Skeletal muscle tissue (tissue), 4 donors: ENCODE measurements around the gene FAF2. TPM values are rescaled to one million over a fixed set of nuclear protein-coding genes. Genes with fewer than 3 reads are reported as not detected.

Experiments used
- H3K27ac ChIP-seq: one replicate; pipeline ENCODE4 v1.7.0; 2013; ENCODE audit warnings: mild to moderate bottlenecking, low read depth, low read length, inconsistent platforms
- H3K27me3 ChIP-seq, 3 donors: one replicate each; pipeline ENCODE4 v1.7.0; 2013; ENCODE audit warnings: low read length in 3 of 3; ENCODE audit not compliant: control insufficient read depth in 3 of 3, insufficient read depth in 3 of 3
- H3K36me3 ChIP-seq, 3 donors: one replicate each; pipeline ENCODE4 v1.7.0; 2013; ENCODE audit warnings: low read length in 3 of 3; ENCODE audit not compliant: control insufficient read depth in 3 of 3, insufficient read depth in 3 of 3
- H3K4me1 ChIP-seq, 3 donors: one replicate each; pipeline ENCODE4 v1.7.0; 2013; ENCODE audit warnings: low read length in 3 of 3, mild to moderate bottlenecking in 3 of 3; ENCODE audit not compliant: control insufficient read depth in 3 of 3, insufficient read depth in 3 of 3
- H3K4me3 ChIP-seq, 3 donors: one replicate each; pipeline ENCODE4 v1.7.0; 2013; ENCODE audit warnings: low read length in 3 of 3
- H3K9ac ChIP-seq, 3 donors: one replicate each; pipeline ENCODE4 v1.7.0; 2013; ENCODE audit warnings: low read length in 3 of 3, mild to moderate bottlenecking in 3 of 3, moderate library complexity in 2 of 3, low read depth in 1 of 3
- H3K9me3 ChIP-seq, 3 donors: one replicate each; pipeline ENCODE4 v1.7.0; 2013; ENCODE audit warnings: low read length in 3 of 3; ENCODE audit not compliant: control insufficient read depth in 3 of 3
- total RNA-seq: library from RNA; depleted of rRNA; stranded (reverse); fragments of >200 nt; gene quantifications from one replicate; pipeline ENCODE4 v1.2.3, GENCODE V29; 2014
- donor health status: Osteomylitis.

The FAF2 gene
- total RNA-seq, 1 donor from 2014 or later = 24.0 TPM

DNA sequence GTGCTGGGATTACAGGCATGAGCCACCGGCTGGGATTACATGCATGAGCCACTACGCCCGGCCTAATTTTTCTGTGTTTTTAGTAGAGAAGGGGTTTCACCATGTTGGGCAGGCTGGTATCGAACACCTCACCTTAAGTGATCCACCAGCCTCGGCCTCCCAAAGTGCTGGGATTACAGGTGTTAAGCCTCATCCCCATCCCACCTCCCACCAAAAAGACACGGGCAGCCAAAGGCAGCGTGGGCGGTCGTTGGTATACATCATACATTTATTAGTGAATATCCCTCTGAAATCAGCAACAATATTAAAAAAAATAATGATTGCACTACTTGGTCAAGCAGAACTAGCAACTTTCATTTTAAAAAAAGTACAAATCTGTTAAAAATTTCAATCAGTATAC lies 78.3 kb downstream of the FAF2 start:
- H3K4me3 ChIP-seq = no peak overlapping the region
- H3K9ac ChIP-seq = no peak overlapping the region
- no peaks in the 10 kb centered on the region for H3K9me3 ChIP-seq
- no peaks in the 10 kb centered on the region for H3K27me3 ChIP-seq
- peaks cover 3 to 10% (median 6%) of the 10 kb centered on the region in 3 donors for H3K4me1 ChIP-seq
- no peak overlapping the region for H3K27ac ChIP-seq
- peaks cover 26 to 35% (median 28%) of the 10 kb centered on the region in 3 donors for H3K36me3 ChIP-seq

DNA sequence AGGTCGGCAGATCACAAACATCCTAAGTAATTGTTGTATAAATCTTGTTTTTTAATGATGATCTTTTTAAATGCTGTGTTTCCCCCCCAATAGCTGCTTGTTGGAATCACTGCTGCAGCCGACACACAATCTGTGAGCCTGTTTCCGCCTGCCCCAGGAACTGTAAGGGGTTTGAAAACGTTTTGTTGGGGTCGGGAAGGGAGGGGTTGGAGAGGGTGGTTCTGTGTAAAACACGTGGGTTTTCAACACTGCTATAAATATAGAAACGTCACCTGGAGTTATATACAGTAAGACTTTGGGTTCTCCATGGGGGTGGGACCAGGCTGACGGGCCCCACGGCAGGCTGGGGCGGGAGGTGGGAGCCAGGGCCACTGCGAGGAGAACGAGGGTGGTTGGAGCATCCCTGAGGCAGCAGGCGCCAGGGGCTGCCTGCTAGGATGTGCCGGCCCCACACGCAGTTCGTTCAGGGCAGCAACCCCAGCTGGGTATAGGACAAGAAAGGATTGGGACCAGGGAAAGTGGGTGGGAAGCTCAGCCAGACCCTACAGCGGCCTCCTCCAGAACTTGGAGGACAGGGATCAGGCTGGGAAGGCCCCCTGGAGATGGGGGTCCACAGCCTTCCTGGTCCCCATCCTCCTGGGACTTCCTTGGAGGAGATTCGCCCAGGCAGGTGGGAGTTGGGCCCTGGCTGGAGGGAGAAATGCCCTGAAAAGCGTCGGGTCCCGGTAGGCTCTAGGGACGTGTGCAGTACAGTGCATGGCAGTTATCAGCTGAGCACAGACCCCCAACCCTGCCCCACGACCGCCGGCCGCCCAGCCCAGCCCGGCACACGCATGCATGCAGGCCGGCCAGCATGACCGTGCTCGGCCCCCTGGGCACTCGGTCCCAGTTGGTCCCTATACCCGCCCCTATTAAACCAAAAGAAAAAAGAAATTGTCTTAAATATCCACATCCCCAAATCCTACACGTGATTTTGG lies 79.3 kb downstream of the FAF2 start:
- H3K9me3 ChIP-seq = no peaks in the 10 kb centered on the region
- H3K27me3 ChIP-seq = no peaks in the 10 kb centered on the region
- H3K4me3 ChIP-seq = no peak overlapping the region
- peaks cover 7 to 10% (median 10%) of the 10 kb centered on the region in 3 donors for H3K4me1 ChIP-seq
- H3K9ac ChIP-seq = no peak overlapping the region
- peaks cover 27 to 40% (median 33%) of the 10 kb centered on the region in 3 donors for H3K36me3 ChIP-seq
- no peak overlapping the region for H3K27ac ChIP-seq

DNA sequence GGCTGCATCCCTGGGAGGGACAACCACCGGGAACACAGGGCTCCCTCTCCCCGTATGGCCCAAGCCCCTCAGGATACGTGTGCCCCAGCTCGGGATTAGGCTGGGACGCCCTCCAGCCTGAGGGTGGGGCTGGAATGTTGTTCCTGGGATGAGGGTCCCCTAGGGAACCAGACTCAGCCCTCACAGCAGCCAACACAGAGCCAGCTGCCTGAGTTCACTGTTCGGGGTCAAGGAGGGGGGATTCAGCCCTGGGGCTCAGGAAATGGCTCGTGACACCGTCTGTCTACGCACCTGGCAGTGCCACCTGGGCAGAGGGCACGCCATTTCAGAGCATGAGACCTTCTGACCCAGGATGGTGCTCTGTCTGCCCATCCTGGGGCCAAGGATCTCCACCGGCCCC lies 80.1 kb downstream of the FAF2 start:
- Histone ChIP-seq H3K4me1 (peaks cover 14 to 17% (median 17%) of the 10 kb centered on the region in 3 donors), H3K27me3 (no peaks in the 10 kb centered on the region), H3K9ac (no peak overlapping the region), H3K27ac (no peak overlapping the region), H3K9me3 (no peaks in the 10 kb centered on the region), H3K36me3 (peaks cover 27 to 40% (median 36%) of the 10 kb centered on the region in 3 donors), H3K4me3 (no peak overlapping the region)

DNA sequence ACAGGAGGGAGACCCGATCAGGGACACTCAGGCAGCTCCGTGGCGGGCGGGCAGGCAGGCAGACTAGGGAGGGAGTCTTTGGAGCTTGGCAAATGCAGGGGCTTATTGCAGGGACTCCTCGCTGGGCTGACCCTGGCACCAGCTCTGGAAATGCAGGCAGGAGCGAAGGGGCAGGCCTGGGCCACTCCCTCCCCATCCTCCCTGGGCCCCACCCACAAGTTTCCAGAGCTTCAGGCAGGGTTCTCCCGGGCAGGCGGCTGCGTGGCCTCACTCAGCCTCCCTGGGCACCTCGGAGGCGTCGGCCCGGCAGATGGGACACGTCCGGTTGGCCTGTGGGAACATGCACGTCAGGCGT lies 80.6 kb downstream of the FAF2 start:
- Histone ChIP-seq H3K4me1 (peaks cover 18 to 22% (median 21%) of the 10 kb centered on the region in 3 donors), H3K4me3 (no peak overlapping the region), H3K9ac (no peak overlapping the region), H3K36me3 (peaks cover 27 to 40% (median 36%) of the 10 kb centered on the region in 3 donors), H3K27ac (no peak overlapping the region), H3K27me3 (no peaks in the 10 kb centered on the region), H3K9me3 (no peaks in the 10 kb centered on the region)

DNA sequence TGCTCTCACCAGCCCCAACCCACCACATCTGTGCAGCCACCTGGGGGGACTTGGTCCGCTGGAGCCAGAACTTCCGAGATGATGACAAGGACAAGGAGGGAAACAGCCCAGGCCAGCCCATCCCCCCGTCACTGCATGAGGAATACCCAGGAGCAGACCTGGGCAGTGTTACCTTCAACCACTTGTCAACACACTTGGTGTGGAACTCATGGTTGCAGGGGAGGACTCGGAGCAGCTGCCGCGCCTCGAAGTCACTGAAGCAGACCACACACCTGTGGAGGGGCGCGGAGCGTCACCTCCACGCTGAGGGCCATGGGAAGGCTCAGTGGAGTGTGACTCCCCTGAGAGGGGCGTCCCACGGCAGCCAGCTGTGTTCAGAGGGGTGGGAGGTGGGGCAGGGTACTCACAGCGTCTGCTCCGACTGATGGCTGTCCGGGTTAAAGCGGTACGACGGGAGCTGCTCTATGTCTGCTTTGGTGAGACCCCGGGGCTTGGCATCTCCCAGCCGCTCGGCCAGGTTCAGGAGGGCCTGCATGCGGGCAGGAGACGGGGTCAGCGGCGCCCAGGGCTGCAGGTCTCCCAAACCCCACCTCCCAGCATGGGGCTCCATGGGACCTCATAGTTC lies 81.0 kb downstream of the FAF2 start:
- H3K36me3 ChIP-seq = peaks cover 27 to 40% (median 36%) of the 10 kb centered on the region in 3 donors
- H3K27me3 ChIP-seq = no peaks in the 10 kb centered on the region
- H3K4me1 ChIP-seq = peaks cover 23 to 27% (median 26%) of the 10 kb centered on the region in 3 donors
- no peak overlapping the region for H3K27ac ChIP-seq
- H3K9me3 ChIP-seq = no peaks in the 10 kb centered on the region
- no peak overlapping the region for H3K9ac ChIP-seq
- no peak overlapping the region for H3K4me3 ChIP-seq

DNA sequence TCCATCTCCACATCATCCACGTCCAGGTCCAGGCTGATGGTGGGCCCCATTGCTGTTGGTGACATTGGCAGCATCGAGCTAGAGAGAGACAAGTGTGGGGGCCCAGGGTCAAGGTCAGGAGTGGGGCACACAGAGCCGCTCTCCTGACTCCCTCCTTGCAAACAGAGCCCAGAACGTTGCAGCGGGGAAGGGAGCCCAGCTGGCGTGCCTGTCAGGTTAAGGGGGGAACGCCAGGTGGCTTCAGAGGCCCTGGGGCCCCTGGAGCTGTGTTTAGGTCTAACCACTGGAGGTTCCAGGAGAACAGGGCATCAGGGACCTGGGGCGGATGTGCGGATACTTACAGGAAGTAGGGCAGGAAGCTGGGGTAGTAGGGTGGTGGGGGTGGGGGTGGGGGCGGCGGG lies 81.6 kb downstream of the FAF2 start:
- no peak overlapping the region for H3K9ac ChIP-seq
- no peaks in the 10 kb centered on the region for H3K9me3 ChIP-seq
- no peak overlapping the region for H3K27ac ChIP-seq
- peaks cover 28 to 32% (median 31%) of the 10 kb centered on the region in 3 donors for H3K4me1 ChIP-seq
- H3K27me3 ChIP-seq = no peaks in the 10 kb centered on the region
- peaks cover 27 to 40% (median 36%) of the 10 kb centered on the region in 3 donors for H3K36me3 ChIP-seq
- no peak overlapping the region for H3K4me3 ChIP-seq

DNA sequence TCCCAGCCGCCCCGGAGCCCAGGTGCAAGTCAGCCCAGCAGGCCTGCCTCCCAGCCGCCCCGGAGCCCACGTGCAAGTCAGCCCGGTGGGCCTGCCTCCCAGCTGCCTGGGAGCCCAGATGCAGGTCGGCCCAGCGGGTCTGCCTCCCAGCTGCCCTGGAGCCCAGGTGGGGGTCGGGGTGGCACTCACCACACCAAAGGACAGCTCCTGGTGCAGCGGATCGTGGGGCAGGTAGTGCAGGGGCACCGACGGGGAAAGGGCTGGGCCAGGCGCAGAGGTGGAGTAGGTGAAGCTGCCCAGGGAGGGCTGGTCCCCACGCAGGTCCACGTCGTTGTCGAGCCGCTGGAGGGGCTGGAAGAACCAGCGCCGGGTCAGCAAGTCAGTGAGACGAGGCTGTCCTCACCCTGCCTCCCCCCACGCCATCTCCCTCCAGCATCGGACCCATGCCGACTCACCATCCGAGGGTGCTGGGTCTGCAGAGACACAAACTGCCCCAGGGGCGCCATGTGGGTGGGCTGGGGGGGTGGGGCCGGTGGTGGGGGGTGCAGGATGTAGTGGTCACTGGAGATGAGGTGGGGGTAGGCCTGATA lies 82.3 kb downstream of the FAF2 start:
- Histone ChIP-seq H3K9ac (no peak overlapping the region), H3K27ac (no peak overlapping the region), H3K27me3 (no peaks in the 10 kb centered on the region), H3K4me3 (no peak overlapping the region), H3K4me1 (peaks cover 36 to 39% (median 39%) of the 10 kb centered on the region in 3 donors), H3K9me3 (no peaks in the 10 kb centered on the region), H3K36me3 (peaks cover 27 to 40% (median 36%) of the 10 kb centered on the region in 3 donors)

DNA sequence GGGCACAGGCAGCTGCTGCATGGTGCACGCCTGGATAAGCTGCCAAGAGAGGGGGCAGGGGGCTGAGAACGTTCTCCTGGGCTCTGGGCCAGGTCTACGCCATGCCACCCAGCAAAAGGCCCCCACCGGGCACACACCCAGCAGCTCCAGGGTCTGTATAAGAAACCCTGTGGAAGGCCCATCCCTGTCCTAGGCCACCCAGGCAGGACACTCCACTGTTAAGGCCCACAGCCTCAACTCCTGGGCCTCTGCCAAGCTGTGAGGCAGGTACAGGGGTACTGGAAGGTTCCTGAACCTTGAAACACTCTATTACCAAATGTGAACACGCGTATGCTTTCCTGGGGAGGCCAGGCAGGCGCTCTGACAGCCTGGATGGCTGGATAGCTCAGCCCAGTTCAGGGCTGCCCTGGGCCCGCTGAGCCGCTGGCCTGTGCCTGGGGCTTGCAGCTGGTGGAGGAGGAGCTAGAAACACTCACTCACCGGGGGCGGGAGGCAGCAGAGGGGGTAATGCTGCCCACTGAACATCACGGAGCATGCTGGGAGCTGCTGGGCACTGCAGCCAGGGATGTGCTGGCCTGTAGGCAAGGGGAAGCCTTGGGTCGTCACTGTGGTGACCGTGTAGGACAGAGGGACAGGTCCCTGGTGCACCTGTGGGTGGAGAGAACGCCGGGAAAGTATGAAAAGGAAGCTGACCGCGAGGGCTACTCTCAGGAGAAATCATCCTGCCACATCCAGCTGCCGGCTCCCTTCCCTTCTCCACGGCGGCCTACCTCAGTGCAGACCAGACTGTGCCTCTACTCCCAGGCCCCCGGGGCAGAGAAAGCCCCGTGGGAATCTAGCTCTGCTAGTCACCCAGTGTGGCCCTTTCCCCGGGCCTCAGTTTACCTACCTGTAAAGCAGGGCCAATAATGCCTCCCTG lies 83.1 kb downstream of the FAF2 start:
- no peaks in the 10 kb centered on the region for H3K9me3 ChIP-seq
- H3K27me3 ChIP-seq = no peaks in the 10 kb centered on the region
- H3K27ac ChIP-seq = no peak overlapping the region
- no peak overlapping the region for H3K4me3 ChIP-seq
- H3K4me1 ChIP-seq = peaks cover 43 to 47% (median 46%) of the 10 kb centered on the region in 3 donors
- no peak overlapping the region for H3K9ac ChIP-seq
- H3K36me3 ChIP-seq = peaks cover 27 to 40% (median 36%) of the 10 kb centered on the region in 3 donors

DNA sequence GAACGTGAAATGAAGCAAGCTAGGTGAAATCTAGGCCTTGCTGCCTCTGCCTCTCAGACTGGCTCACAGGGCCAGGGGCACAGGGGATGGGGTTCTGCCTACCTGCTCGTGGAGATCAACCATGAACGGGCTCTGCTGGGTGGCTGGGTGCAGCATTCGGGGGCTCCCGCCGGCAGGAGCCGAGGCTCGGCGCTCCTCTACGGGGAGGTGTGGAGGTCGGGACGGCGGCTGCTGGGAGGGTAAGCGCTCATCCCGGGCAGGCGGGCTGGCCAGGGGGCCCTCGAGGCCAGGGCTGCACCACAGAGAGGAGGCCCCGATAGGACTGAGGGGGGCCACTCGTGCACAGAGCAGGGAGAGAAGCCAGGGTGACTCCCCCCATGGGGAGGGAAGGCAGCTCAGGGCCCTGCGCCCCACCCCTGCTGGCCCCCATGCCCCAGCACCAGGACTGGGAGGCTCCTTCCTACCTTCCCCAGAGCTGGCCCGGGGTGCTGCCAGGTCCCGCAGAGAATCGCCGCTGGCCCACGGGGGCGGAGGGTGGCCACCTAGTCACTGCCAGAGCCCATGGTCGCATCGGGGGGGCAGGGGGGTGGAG lies 83.8 kb downstream of the FAF2 start:
- Histone ChIP-seq H3K27me3 (no peaks in the 10 kb centered on the region), H3K4me1 (peaks cover 45 to 49% (median 47%) of the 10 kb centered on the region in 3 donors), H3K4me3 (no peak overlapping the region), H3K36me3 (peaks cover 27 to 40% (median 36%) of the 10 kb centered on the region in 3 donors), H3K27ac (no peak overlapping the region), H3K9me3 (no peaks in the 10 kb centered on the region), H3K9ac (no peak overlapping the region)
